Hematopoietic multipotent progenitor cell treated with erythropoietin and hydrocortisone succinate and interleukin-3 and kit ligand, for 15 days (in vitro differentiated cells): Measurements from ENCODE around the gene MCAM.

Experiments
- DNase-seq: peaks from one replicate; pipeline ENCODE4 v3.0.0-alpha.2; 2015; ENCODE audit warnings: low spot score

Gene MCAM

GRCh38 chr11:119316729-119317591, at the start of gene MCAM:
Gene MCAM (minus strand): TSS chr11:119317130. CDS start chr11:119317101, 29 bp downstream.
- DNase-seq: no peak

- DNase-seq: no peak
These were observed 48.2 kb upstream of the MCAM start for GRCh38 chr11:119365071-119365591.

GRCh38 chr11:119363851-119364590, 47.1 kb upstream of the MCAM start:
- DNase-seq: peak; percentile 44

GRCh38 chr11:119363081-119363850, 46.3 kb upstream of the MCAM start:
- no peak for DNase-seq

GRCh38 chr11:119362741-119363080, 45.8 kb upstream of the MCAM start:
- DNase-seq: no peak

- no peak for DNase-seq
These were observed 45.2 kb upstream of the MCAM start for GRCh38 chr11:119361941-119362725.

GRCh38 chr11:119361056-119361787, 44.3 kb upstream of the MCAM start:
- DNase-seq: no peak

- DNase-seq: no peak
These were observed 42.7 kb upstream of the MCAM start for GRCh38 chr11:119359365-119360214.

- DNase-seq: no peak
These were observed 40.1 kb upstream of the MCAM start for GRCh38 chr11:119357074-119357473.

- DNase-seq: peak; percentile 58
These were observed 39.6 kb upstream of the MCAM start for GRCh38 chr11:119356349-119357031.

GRCh38 chr11:119355091-119355843, 38.3 kb upstream of the MCAM start:
- no peak for DNase-seq

- DNase-seq: no peak
These were observed 35.9 kb upstream of the MCAM start for GRCh38 chr11:119352857-119353260.

- no peak for DNase-seq
These were observed 34.3 kb upstream of the MCAM start for GRCh38 chr11:119351232-119351631.

- DNase-seq: no peak
These were observed 33.4 kb upstream of the MCAM start for GRCh38 chr11:119350302-119350701.

- no peak for DNase-seq
These were observed 31.1 kb upstream of the MCAM start for GRCh38 chr11:119347940-119348605.

- no peak for DNase-seq
These were observed 30.3 kb upstream of the MCAM start for GRCh38 chr11:119347242-119347641.

GRCh38 chr11:119346605-119347004, 29.7 kb upstream of the MCAM start, which contains the start of gene MFRP:
Gene MFRP (minus strand): TSS chr11:119346705. CDS start chr11:119346513, 192 bp downstream.
- DNase-seq: no peak

GRCh38 chr11:119345685-119346084, 28.8 kb upstream of the MCAM start:
- no peak for DNase-seq
